H1 (cell line): ENCODE data around the gene BCO2. TPM values are rescaled to one million over a fixed set of nuclear protein-coding genes. Genes with fewer than 3 reads are reported as not detected.

Experiments
- CTCF ChIA-PET: fragments of 300-600 bp; sonication (Branson Sonifier 250); formaldehyde crosslinking; loops from one replicate; lab custom pipeline; 2021; ENCODE audit not compliant: partially characterized antibody; lab: Charles Lee
- POLR2A ChIA-PET: fragments of 300-600 bp; sonication (Branson Sonifier 250); formaldehyde crosslinking; loops from one replicate; lab custom pipeline; 2021; ENCODE audit warnings: inconsistent platforms; ENCODE audit not compliant: partially characterized antibody; lab: Charles Lee
- DNase-seq, 2 experiments: peaks; one replicate each; pipeline versions ENCODE4 v3.0.0 to v3.0.0-alpha.2; 2010 to 2022; ENCODE audit warnings: low spot score in 2 of 2, low read depth in 1 of 2, mixed read lengths in 1 of 2
- FAIRE-seq: peaks from 2 replicates; lab custom pipeline; 2011; peaks lifted over from hg19 to GRCh38; lab: Jason Lieb, UNC
- H2AFZ ChIP-seq: 2 replicates; pipeline ENCODE4 v1.8.1; 2012; ENCODE audit warnings: low read length, inconsistent platforms
- H2AK5ac ChIP-seq: 2 replicates; pipeline ENCODE4 v1.6.1; 2013; ENCODE audit warnings: low read depth, low read length
- H2BK120ac ChIP-seq: replicated peaks from 2 replicates; pipeline ENCODE3; 2013; ENCODE audit warnings: low read depth, low read length, inconsistent platforms
- H2BK12ac ChIP-seq: 2 replicates; pipeline ENCODE4 v1.6.1; 2013; ENCODE audit warnings: low read depth, low read length
- H2BK15ac ChIP-seq: 2 replicates; pipeline ENCODE4 v1.6.1; 2013; ENCODE audit warnings: low read length
- H2BK20ac ChIP-seq: 2 replicates; pipeline ENCODE4 v1.6.1; 2013; ENCODE audit warnings: low read length
- H2BK5ac ChIP-seq: 2 replicates; pipeline ENCODE4 v1.6.1; 2013; ENCODE audit warnings: low read depth, low read length
- H3K14ac ChIP-seq: 2 replicates; pipeline ENCODE4 v1.6.1; 2013; ENCODE audit warnings: inconsistent platforms; ENCODE audit not compliant: insufficient read length
- H3K18ac ChIP-seq: 2 replicates; pipeline ENCODE4 v1.6.1; 2013; ENCODE audit warnings: low read length; ENCODE audit errors: extremely low read depth
- H3K23ac ChIP-seq: 2 replicates; pipeline ENCODE4 v1.6.1; 2013; ENCODE audit warnings: inconsistent platforms; ENCODE audit not compliant: insufficient read length
- H3K23me2 ChIP-seq: 2 replicates; pipeline ENCODE4 v1.6.1; 2013; ENCODE audit warnings: low read depth, low read length
- H3K27ac ChIP-seq: 2 replicates; pipeline ENCODE4 v1.6.1; 2011; ENCODE audit warnings: low read depth, low read length, inconsistent platforms
- H3K27me3 ChIP-seq, 4 experiments: replicated peaks in 1 of 4; 1 replicate in 1 of 4; 2 replicates in 3 of 4; pipeline versions ENCODE4 v1.6.1 to v1.8.1; 2011 to 2013; ENCODE audit warnings: low read length in 3 of 4, mild to moderate bottlenecking in 3 of 4, inconsistent platforms in 2 of 4, mixed read lengths in 2 of 4, moderate library complexity in 1 of 4; ENCODE audit not compliant: control insufficient read depth in 3 of 4, insufficient read depth in 3 of 4; ENCODE audit errors: extremely low read depth in 1 of 4
- H3K36me3 ChIP-seq, 4 experiments: 2 replicates each; pipeline versions ENCODE4 v1.6.1 to v1.8.1; 2011 to 2013; ENCODE audit warnings: mild to moderate bottlenecking in 4 of 4, low read length in 3 of 4, moderate library complexity in 2 of 4, control low read depth in 1 of 4, inconsistent platforms in 1 of 4; ENCODE audit not compliant: insufficient read depth in 4 of 4, control insufficient read depth in 2 of 4
- H3K4ac ChIP-seq: replicated peaks from 2 replicates; pipeline ENCODE3; 2013; ENCODE audit warnings: low read length, low read depth, mixed read lengths, inconsistent platforms; ENCODE audit not compliant: insufficient read length
- H3K4me1 ChIP-seq, 4 experiments: replicated peaks in 1 of 4; 1 replicate in 1 of 4; 2 replicates in 3 of 4; pipeline versions ENCODE4 v1.6.1 to v1.8.1; 2011 to 2013; ENCODE audit warnings: low read length in 3 of 4, inconsistent platforms in 2 of 4, mixed read lengths in 1 of 4; ENCODE audit not compliant: insufficient read depth in 4 of 4, control insufficient read depth in 3 of 4
- H3K4me2 ChIP-seq, 2 experiments: 2 replicates each; pipeline versions ENCODE4 v1.6.1 to v1.8.1; 2011 to 2013; ENCODE audit warnings: low read depth in 2 of 2, low read length in 2 of 2, control low read depth in 1 of 2, inconsistent platforms in 1 of 2, mild to moderate bottlenecking in 1 of 2; ENCODE audit not compliant: insufficient read depth in 1 of 2
- H3K4me3 ChIP-seq, 4 experiments: fragments of 200-600, 300-600 bp in 1 of 4; sonication (generic), shearing (Covaris generic), sonication (Bioruptor Twin) in 1 of 4; 2 replicates each; pipeline versions ENCODE4 v1.5.1 to v1.8.1; 2011 to 2016; ENCODE audit warnings: low read length in 4 of 4, low read depth in 3 of 4, control low read depth in 2 of 4, inconsistent platforms in 2 of 4, mild to moderate bottlenecking in 2 of 4, mixed read lengths in 1 of 4, moderate library complexity in 1 of 4; ENCODE audit not compliant: insufficient read depth in 2 of 4; ENCODE audit errors: extremely low read depth in 1 of 4
- H3K56ac ChIP-seq: replicated peaks from 2 replicates; pipeline ENCODE3; 2013; ENCODE audit warnings: low read depth, mild to moderate bottlenecking, mixed read lengths, low read length, inconsistent platforms; ENCODE audit not compliant: insufficient read length
- H3K79me1 ChIP-seq: 2 replicates; pipeline ENCODE4 v1.6.1; 2013; ENCODE audit warnings: low read depth, low read length, control low read depth
- H3K79me2 ChIP-seq, 2 experiments: 2 replicates each; pipeline versions ENCODE4 v1.6.1 to v1.8.1; 2012 to 2013; ENCODE audit warnings: low read length in 2 of 2, mild to moderate bottlenecking in 2 of 2, inconsistent platforms in 1 of 2; ENCODE audit not compliant: insufficient read depth in 2 of 2, control insufficient read depth in 1 of 2
- H3K9ac ChIP-seq, 4 experiments: replicated peaks in 1 of 4; 1 replicate in 1 of 4; 2 replicates in 3 of 4; pipeline versions ENCODE4 v1.6.1 to v1.8.1; 2011 to 2013; ENCODE audit warnings: low read depth in 3 of 4, low read length in 3 of 4, control low read depth in 2 of 4, mild to moderate bottlenecking in 2 of 4, moderate library complexity in 2 of 4, inconsistent platforms in 1 of 4; ENCODE audit errors: extremely low read depth in 1 of 4
- H3K9me3 ChIP-seq, 2 experiments: 2 replicates each; pipeline versions ENCODE4 v1.6.1 to v1.8.1; 2012 to 2013; ENCODE audit warnings: mild to moderate bottlenecking in 2 of 2, moderate library complexity in 2 of 2, control low read depth in 1 of 2, inconsistent platforms in 1 of 2, low read depth in 1 of 2, low read length in 1 of 2, mixed read lengths in 1 of 2; ENCODE audit not compliant: insufficient read depth in 2 of 2
- H4K20me1 ChIP-seq, 2 experiments: replicated peaks in 1 of 2; 2 replicates each; pipeline versions ENCODE3 to v1.8.1; 2011 to 2013; ENCODE audit warnings: inconsistent platforms in 2 of 2, low read length in 2 of 2, mild to moderate bottlenecking in 1 of 2; ENCODE audit not compliant: insufficient read depth in 2 of 2, control insufficient read depth in 1 of 2
- H4K5ac ChIP-seq: 2 replicates; pipeline ENCODE4 v1.6.1; 2013; ENCODE audit warnings: low read length, low read depth, mixed read lengths, inconsistent platforms; ENCODE audit not compliant: insufficient read length
- H4K8ac ChIP-seq: 2 replicates; pipeline ENCODE4 v1.8.0; 2013; ENCODE audit warnings: mild to moderate bottlenecking, moderate library complexity, low read length, inconsistent platforms; ENCODE audit not compliant: insufficient read depth; ENCODE audit errors: extremely low read depth
- H4K91ac ChIP-seq: replicated peaks from 2 replicates; pipeline ENCODE3; 2013; ENCODE audit warnings: low read length, mixed read lengths, inconsistent platforms; ENCODE audit not compliant: insufficient read length
- CREB1 ChIP-seq: IDR thresholded peaks from 2 replicates; pipeline ENCODE4 v1.6.1; 2012; ENCODE audit warnings: inconsistent platforms
- POLR2A ChIP-seq, 2 experiments: IDR thresholded peaks; 1 replicate in 1 of 2; 2 replicates in 1 of 2; pipeline ENCODE4 v1.6.1; 2011; ENCODE audit warnings: low read depth in 2 of 2, low read length in 2 of 2, mild to moderate bottlenecking in 2 of 2; ENCODE audit errors: control extremely low read depth in 1 of 2
- WGBS, 2 experiments: shearing (Covaris generic) in 1 of 2; methylation state at CpG; one replicate each; pipeline versions ENCODE4 v1.1.6 to v1.1.7; 2013 to 2015; ENCODE audit warnings: low lambda C conversion rate in 2 of 2, mixed read lengths in 2 of 2, inconsistent platforms in 1 of 2, low coverage in 1 of 2, missing lambda C conversion rate in 1 of 2; ENCODE audit not compliant: insufficient replicate concordance in 2 of 2, insufficient coverage in 1 of 2, insufficient read length in 1 of 2; ENCODE audit errors: extremely low coverage in 1 of 2, missing lambda C conversion rate in 1 of 2; 5-methylcytosine and 5-hydroxymethylcytosine counted together
- polyA plus RNA-seq, 7 experiments: library from polyadenylated mRNA; depleted of rRNA in 3 of 7; stranded (reverse) in 5 of 7; unstranded in 2 of 7; fragments of >200 nt in 5 of 7; fragments of 200-250 nt in 2 of 7; gene quantifications; 1 replicate in 5 of 7; 2 replicates in 1 of 7; 4 replicates in 1 of 7; pipeline versions ENCODE4 v1.2.1 to v1.2.3, GENCODE V29; 2011 to 2013; ENCODE audit warnings: missing spikeins in 2 of 7, mixed read lengths in 2 of 7
- total RNA-seq: library from RNA; stranded (reverse); fragmentation: NEBNext Ultra II Directional; extraction: Animal tissue kit (Norgen Biotek cat#: 25700); gene quantifications from 2 replicates; pipeline ENCODE4 v1.2.1, GENCODE V29; 2021

BCO2 gene
- total and polyA plus RNA-seq, 2 of the 8 experiments (the other 6 are each of a cell fraction or from before 2014, with no cell fraction given), result 0.42 to 0.82 TPM

DNA sequence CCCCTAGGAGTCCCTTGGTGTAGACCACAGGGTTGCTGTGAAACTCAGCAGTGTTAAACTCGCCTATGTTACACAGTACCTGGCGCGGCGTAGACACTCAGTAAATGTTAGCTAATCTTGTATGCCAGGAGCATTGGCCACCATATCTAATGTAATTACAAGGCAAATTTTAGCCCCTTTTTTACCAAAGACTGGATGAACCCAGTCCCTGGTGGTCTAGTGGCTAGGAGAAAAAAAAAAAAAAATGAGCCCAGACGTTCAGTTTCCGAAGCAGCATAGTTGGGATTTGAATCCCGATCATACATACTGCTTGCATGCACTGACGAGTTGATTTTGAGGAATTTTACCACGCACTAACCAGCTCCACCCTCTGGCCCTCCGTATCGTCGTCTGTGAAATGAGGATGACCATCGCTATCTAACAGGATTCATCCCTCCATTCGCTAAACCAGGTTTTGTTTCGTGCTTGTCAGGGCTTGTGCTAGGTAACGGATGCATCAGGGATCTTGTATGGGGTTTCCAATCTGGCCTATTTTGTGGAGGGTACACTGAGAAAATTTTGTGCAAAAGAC lies 51.6 kb downstream of the BCO2 start:
- peak overlapping the region; percentile 63 for H3K56ac ChIP-seq
- H2BK5ac ChIP-seq, result peak overlapping the region; percentile 99; the same call in 1 of the 2 replicates
- H4K8ac ChIP-seq, result no peak overlapping the region; the same call in 1 of the 2 replicates
- 18% methylated on average over 16 of the region's 16 CpGs; no CpG with 5 or more reads in 1 of the 2 experiments for WGBS, 2 experiments
- H3K4me1 ChIP-seq, result no peaks in the 10 kb centered on the region; a peak in 1 of 7 replicates
- no peaks in the 10 kb centered on the region for H3K9me3 ChIP-seq
- no peaks in the 10 kb centered on the region; the same call in 1 of the 2 replicates for H3K79me1 ChIP-seq
- H3K79me2 ChIP-seq, result peaks cover 0 to 22% of the 10 kb centered on the region in 2 experiments; a peak in 2 of 4 replicates
- peak overlapping the region; percentile 18 for H4K91ac ChIP-seq
- H4K5ac ChIP-seq, result peak overlapping the region; percentile 62
- peaks cover 8% of the 10 kb centered on the region for H3K23me2 ChIP-seq
- H3K27ac ChIP-seq, result peak overlapping the region; percentile 91; the same call in 1 of the 2 replicates
- H3K4ac ChIP-seq, result peak overlapping the region; percentile 91
- POLR2A ChIA-PET, result interaction anchor here (0.6 to 1.3 kb wide), 4 partner anchors 10 to 58 kb away, joined by 3 to 4 read pairs (median 3); no protein-coding TSS in a partner anchor
- peak overlapping the region; percentile 76; the same call in 1 of the 2 replicates for H2AFZ ChIP-seq
- H3K9ac ChIP-seq, result peak overlapping the region; percentile 67 to 90 (median 86)
- DNase-seq, result no peak
- H3K18ac ChIP-seq, result peak overlapping the region; percentile 87
- H2BK120ac ChIP-seq, result no peak overlapping the region
- H3K36me3 ChIP-seq, result peaks cover 0 to 26% (median 9%) of the 10 kb centered on the region in 4 experiments; a peak in 4 of 8 replicates
- peak overlapping the region; percentile 90 to 98 for H3K4me2 ChIP-seq
- no peak overlapping the region for H2AK5ac ChIP-seq
- H4K20me1 ChIP-seq, result no peaks in the 10 kb centered on the region
- no peak overlapping the region for H3K23ac ChIP-seq
- H3K27me3 ChIP-seq, result 0 out of 7 replicates have a peak, but pooled peaks cover 0 to 4% (median under 1%) of the 10 kb centered on the region in 4 experiments
- TF ChIP-seq POLR2A (IDR thresholded peaks at IDR 0.05; ENCODE audit: control extremely low read depth in 1 of 2, low read depth in 2 of 2, low read length in 2 of 2) (peak in 1 of 2 experiments; percentile 17; a peak in 1 of 3 replicates), CREB1 (no peak)
- TF ChIP-seq, all 59 proteins: peak for 1
- FAIRE-seq, result no peak
- Histone ChIP-seq H2BK20ac (no peak overlapping the region), H2BK15ac (no peak overlapping the region), H3K4me3 (peak overlapping the region; percentile 79 to 89 (median 86)), H2BK12ac (no peak overlapping the region), H3K14ac (no peak overlapping the region)
- CTCF ChIA-PET, result interaction anchor here (0.7 to 2.3 kb wide), 5 partner anchors 37 to 1063 kb away, joined by 3 to 15 read pairs (median 5); no protein-coding TSS in a partner anchor
